H9 (cell line): ENCODE measurements around the gene CELF4. TPM values are rescaled to one million over a fixed set of nuclear protein-coding genes. Genes with fewer than 3 reads are reported as not detected.

Source experiments
- DNase-seq: peaks from one replicate; pipeline ENCODE4 v3.0.0-alpha.2; 2017
- H2AFZ ChIP-seq: one replicate; pipeline ENCODE4 v1.6.1; 2013; ENCODE audit warnings: mild to moderate bottlenecking, low read length, control low read depth, moderate library complexity
- H2AK5ac ChIP-seq: 2 replicates; pipeline ENCODE4 v1.6.1; 2013; ENCODE audit warnings: low read length, control low read depth, mixed read lengths; ENCODE audit not compliant: insufficient read length
- H2BK120ac ChIP-seq: one replicate; pipeline ENCODE4 v1.6.1; 2013; ENCODE audit warnings: low read depth, mild to moderate bottlenecking, low read length, control low read depth, inconsistent platforms; ENCODE audit not compliant: poor library complexity, severe bottlenecking
- H2BK12ac ChIP-seq: 2 replicates; pipeline ENCODE4 v1.6.1; 2013; ENCODE audit warnings: low read length, control low read depth, mixed read lengths, low read depth; ENCODE audit not compliant: insufficient read length
- H2BK15ac ChIP-seq: 2 replicates; pipeline ENCODE4 v1.6.1; 2013; ENCODE audit warnings: low read depth, low read length, control low read depth
- H2BK20ac ChIP-seq: one replicate; pipeline ENCODE4 v1.6.1; 2013; ENCODE audit warnings: low read depth, mild to moderate bottlenecking, low read length, control low read depth, inconsistent platforms; ENCODE audit not compliant: poor library complexity, severe bottlenecking
- H2BK5ac ChIP-seq: 2 replicates; pipeline ENCODE4 v1.6.1; 2013; ENCODE audit warnings: low read length, control low read depth, mixed read lengths; ENCODE audit not compliant: insufficient read length
- H3K14ac ChIP-seq: 2 replicates; pipeline ENCODE4 v1.6.1; 2013; ENCODE audit warnings: low read length, control low read depth; ENCODE audit not compliant: insufficient read depth
- H3K18ac ChIP-seq: 2 replicates; pipeline ENCODE4 v1.6.1; 2013; ENCODE audit warnings: low read depth, mild to moderate bottlenecking, mixed read lengths, low read length, control low read depth; ENCODE audit not compliant: insufficient read length
- H3K23ac ChIP-seq: 2 replicates; pipeline ENCODE4 v1.6.1; 2013; ENCODE audit warnings: low read length, control low read depth, mixed read lengths, low read depth; ENCODE audit not compliant: insufficient read length
- H3K23me2 ChIP-seq: 2 replicates; pipeline ENCODE4 v1.6.1; 2013; ENCODE audit warnings: low read depth, mild to moderate bottlenecking, mixed read lengths, low read length, control low read depth; ENCODE audit not compliant: insufficient read length, poor library complexity, severe bottlenecking
- H3K27ac ChIP-seq: 2 replicates; pipeline ENCODE4 v1.5.1; 2013; ENCODE audit warnings: low read length, control low read depth, mixed read lengths, low read depth; ENCODE audit not compliant: insufficient read length
- H3K27me3 ChIP-seq: 2 replicates; pipeline ENCODE4 v1.6.1; 2013; ENCODE audit warnings: low read length, control low read depth, inconsistent platforms; ENCODE audit not compliant: insufficient read depth
- H3K4ac ChIP-seq: 2 replicates; pipeline ENCODE4 v1.6.1; 2013; ENCODE audit warnings: low read depth, mild to moderate bottlenecking, control low read depth, inconsistent platforms, low read length, moderate library complexity
- H3K4me1 ChIP-seq: 2 replicates; pipeline ENCODE4 v1.6.1; 2013; ENCODE audit warnings: low read length, control low read depth, inconsistent platforms; ENCODE audit not compliant: insufficient read depth
- H3K4me2 ChIP-seq: 2 replicates; pipeline ENCODE4 v1.6.1; 2013; ENCODE audit warnings: low read length, control low read depth, mixed read lengths; ENCODE audit not compliant: insufficient read length, insufficient read depth
- H3K56ac ChIP-seq: 2 replicates; pipeline ENCODE4 v1.6.1; 2013; ENCODE audit warnings: low read depth, mild to moderate bottlenecking, mixed read lengths, low read length, control low read depth; ENCODE audit not compliant: insufficient read length
- H3K79me1 ChIP-seq: 2 replicates; pipeline ENCODE4 v1.6.1; 2013; ENCODE audit warnings: low read depth, mild to moderate bottlenecking, moderate library complexity, low read length, control low read depth, inconsistent platforms; ENCODE audit not compliant: insufficient read depth, poor library complexity, severe bottlenecking
- H3K79me2 ChIP-seq: 2 replicates; pipeline ENCODE4 v1.6.1; 2013; ENCODE audit warnings: low read length, control low read depth, inconsistent platforms; ENCODE audit not compliant: insufficient read depth
- H3K9ac ChIP-seq: 2 replicates; pipeline ENCODE4 v1.6.1; 2013; ENCODE audit warnings: low read length, control low read depth, mixed read lengths; ENCODE audit not compliant: insufficient read length; ENCODE audit errors: extremely low read depth
- H3K9me3 ChIP-seq: one replicate; pipeline ENCODE4 v1.6.1; 2013; ENCODE audit warnings: low read depth, low read length, inconsistent platforms; ENCODE audit not compliant: control insufficient read depth
- H3T11ph ChIP-seq: one replicate; pipeline ENCODE4 v1.6.1; 2013; ENCODE audit warnings: mild to moderate bottlenecking, low read length, control low read depth, inconsistent platforms
- H4K20me1 ChIP-seq: one replicate; pipeline ENCODE4 v1.6.1; 2013; ENCODE audit not compliant: control insufficient read depth, insufficient read length, insufficient read depth
- H4K5ac ChIP-seq: 2 replicates; pipeline ENCODE4 v1.6.1; 2013; ENCODE audit warnings: low read depth, mild to moderate bottlenecking, mixed read lengths, low read length, control low read depth; ENCODE audit not compliant: insufficient read length
- H4K8ac ChIP-seq: replicated peaks from 2 replicates; pipeline ENCODE4 v1.6.1; 2013; ENCODE audit warnings: low read length, control low read depth, mixed read lengths, low read depth; ENCODE audit not compliant: insufficient read length
- H4K91ac ChIP-seq: 2 replicates; pipeline ENCODE4 v1.6.1; 2013; ENCODE audit warnings: low read depth, mild to moderate bottlenecking, moderate library complexity, mixed read lengths, low read length, control low read depth; ENCODE audit not compliant: insufficient read length
- H3K27ac Mint-ChIP-seq, 3 experiments: 2 replicates in 2 of 3; 3 replicates in 1 of 3; pipeline ENCODE4 v1.8.0; 2020 to 2021; ENCODE audit warnings: mixed read lengths in 3 of 3, mild to moderate bottlenecking in 1 of 3, moderate library complexity in 1 of 3
- H3K27me3 Mint-ChIP-seq: 2 replicates; pipeline ENCODE4 v1.8.0; 2021; ENCODE audit warnings: low read depth, mild to moderate bottlenecking, moderate library complexity, mixed read lengths
- H3K36me3 Mint-ChIP-seq, 3 experiments: 2 replicates in 2 of 3; 3 replicates in 1 of 3; pipeline ENCODE4 v1.8.0; 2020 to 2021; ENCODE audit warnings: low read depth in 3 of 3, mixed read lengths in 3 of 3; ENCODE audit not compliant: insufficient read depth in 1 of 3
- H3K4me1 Mint-ChIP-seq, 2 experiments: 2 replicates each; pipeline ENCODE4 v1.8.0; 2020; ENCODE audit warnings: mixed read lengths in 2 of 2
- H3K4me3 Mint-ChIP-seq, 2 experiments: 2 replicates in 1 of 2; 3 replicates in 1 of 2; pipeline ENCODE4 v1.8.0; 2020 to 2021; ENCODE audit warnings: mild to moderate bottlenecking in 2 of 2, mixed read lengths in 2 of 2, moderate library complexity in 1 of 2
- H3K9me3 Mint-ChIP-seq, 2 experiments: 2 replicates in 1 of 2; 3 replicates in 1 of 2; pipeline ENCODE4 v1.8.0; 2020; ENCODE audit warnings: mild to moderate bottlenecking in 2 of 2, mixed read lengths in 2 of 2, moderate library complexity in 1 of 2
- WGBS: extraction: QIAGEN DNeasy Blood & Tissue Kit; methylation state at CpG from one replicate; pipeline ENCODE4 v1.1.7; 2013; ENCODE audit warnings: missing lambda C conversion rate, low lambda C conversion rate, mixed read lengths; ENCODE audit not compliant: insufficient read length; ENCODE audit errors: extremely low coverage; 5-methylcytosine and 5-hydroxymethylcytosine counted together
- total RNA-seq: library from RNA; stranded (reverse); gene quantifications from 2 replicates; pipeline ENCODE4 v1.2.1, GENCODE V29; 2021
- TF ChIP-seq, protein P1 (sequence below): fragments of 200-600 bp; sonication (generic); conservative IDR thresholded peaks from 3 replicates; pipeline ENCODE4 v1.8.0; 2021; ENCODE audit warnings: antibody characterized with exemption, mild to moderate bottlenecking

CELF4 gene
- total RNA-seq, 1 experiment from 2014 or later = 1.1 TPM

DNA sequence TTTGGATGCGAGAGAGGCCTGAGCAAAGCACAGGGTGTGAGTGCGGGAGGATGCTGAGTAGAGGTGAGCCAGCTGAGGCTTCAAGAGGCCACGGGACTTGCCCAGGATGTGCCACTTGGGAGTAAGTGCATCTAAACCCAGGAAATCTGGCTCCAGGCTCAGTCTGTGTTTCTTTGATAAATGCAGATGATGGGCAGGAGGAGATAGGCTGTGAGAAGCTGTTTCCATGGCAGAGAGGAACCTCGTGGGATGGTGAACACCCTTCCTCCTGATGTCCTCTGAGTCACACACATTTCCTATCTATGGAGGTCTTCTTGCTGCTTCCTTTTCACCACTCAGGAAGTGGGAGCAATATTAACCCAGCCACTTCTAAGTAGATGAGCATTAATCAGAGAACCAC, 38.4 kb upstream of the CELF4 start:
- H3K4ac ChIP-seq = no peak overlapping the region
- no CpG with 5 or more reads among the region's 4 CpGs for WGBS

More for the DNA sequence above, 38.4 kb upstream of the CELF4 start:
- Histone ChIP-seq H4K20me1 (no peaks in the 10 kb centered on the region), H4K8ac (no peak overlapping the region), H3K23me2 (no peaks in the 10 kb centered on the region), H3K79me1 (no peaks in the 10 kb centered on the region), H3K18ac (no peak overlapping the region), H2BK15ac (no peak overlapping the region), H3K79me2 (no peaks in the 10 kb centered on the region), H3K9ac (no peak overlapping the region), H3K4me2 (no peak overlapping the region), H2AK5ac (no peak overlapping the region), H3K56ac (no peak overlapping the region), H3K27ac (no peak overlapping the region), H2BK12ac (no peak overlapping the region), H2AFZ (no peak overlapping the region), H2BK20ac (no peak overlapping the region), H2BK120ac (no peak overlapping the region), H3K14ac (no peak overlapping the region), H3K9me3 (no peaks in the 10 kb centered on the region), H4K5ac (no peak overlapping the region), H3K4me1 (no peaks in the 10 kb centered on the region), H3K27me3 (no peaks in the 10 kb centered on the region), H3T11ph (no peak overlapping the region), H3K23ac (no peak overlapping the region), H4K91ac (no peak overlapping the region), H2BK5ac (no peak overlapping the region)
- TF ChIP-seq, protein P1, sequence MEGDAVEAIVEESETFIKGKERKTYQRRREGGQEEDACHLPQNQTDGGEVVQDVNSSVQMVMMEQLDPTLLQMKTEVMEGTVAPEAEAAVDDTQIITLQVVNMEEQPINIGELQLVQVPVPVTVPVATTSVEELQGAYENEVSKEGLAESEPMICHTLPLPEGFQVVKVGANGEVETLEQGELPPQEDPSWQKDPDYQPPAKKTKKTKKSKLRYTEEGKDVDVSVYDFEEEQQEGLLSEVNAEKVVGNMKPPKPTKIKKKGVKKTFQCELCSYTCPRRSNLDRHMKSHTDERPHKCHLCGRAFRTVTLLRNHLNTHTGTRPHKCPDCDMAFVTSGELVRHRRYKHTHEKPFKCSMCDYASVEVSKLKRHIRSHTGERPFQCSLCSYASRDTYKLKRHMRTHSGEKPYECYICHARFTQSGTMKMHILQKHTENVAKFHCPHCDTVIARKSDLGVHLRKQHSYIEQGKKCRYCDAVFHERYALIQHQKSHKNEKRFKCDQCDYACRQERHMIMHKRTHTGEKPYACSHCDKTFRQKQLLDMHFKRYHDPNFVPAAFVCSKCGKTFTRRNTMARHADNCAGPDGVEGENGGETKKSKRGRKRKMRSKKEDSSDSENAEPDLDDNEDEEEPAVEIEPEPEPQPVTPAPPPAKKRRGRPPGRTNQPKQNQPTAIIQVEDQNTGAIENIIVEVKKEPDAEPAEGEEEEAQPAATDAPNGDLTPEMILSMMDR = no peak
- Mint-ChIP-seq H3K27ac (no peak overlapping the region), H3K4me1 (no peaks in the 10 kb centered on the region), H3K4me3 (no peak overlapping the region), H3K9me3 (peaks cover 2 to 4% of the 10 kb centered on the region in 2 experiments; a peak in 2 of 5 replicates), H3K27me3 (peaks cover 9% of the 10 kb centered on the region), H3K36me3 (peaks cover 0 to 5% (median 0%) of the 10 kb centered on the region in 3 experiments; a peak in 2 of 7 replicates)
- no peak for DNase-seq
